ENCODE results near the gene AFF3. TPM values are rescaled to one million over a fixed set of nuclear protein-coding genes. Genes with fewer than 3 reads are reported as not detected.

The AFF3 gene
- total RNA-seq, 1 experiment from 2014 or later, result not detected

GRCh38 chr2:100075532-100075931, 66.9 kb downstream of the AFF3 start:
- DNase-seq (ENCODE audit: low spot score), result no peak
- no peaks in the 10 kb centered on the region for H3K9me3 ChIP-seq (ENCODE audit: low read depth, low read length, poor library complexity, severe bottlenecking)
- POLR2A ChIA-PET (ENCODE audit: low non-redundant PET), result interaction anchor here (0.5 kb wide), 1 partner anchor 1388 kb away, joined by 3 read pairs; no protein-coding TSS in a partner anchor
- no peak overlapping the region for H3K4me3 ChIP-seq (ENCODE audit: low read depth, low read length, poor library complexity, severe bottlenecking)
- no peaks in the 10 kb centered on the region for H3K36me3 ChIP-seq (ENCODE audit: insufficient read depth, low read length, poor library complexity, severe bottlenecking)
- peaks cover 59% of the 10 kb centered on the region for H3K27me3 ChIP-seq (replicated peaks; ENCODE audit: insufficient read depth, low read depth, low read length, poor library complexity)
- intact Hi-C loops (cut with micrococcal nuclease; ENCODE audit: unreplicated experiment), result no loop called here
- no peaks in the 10 kb centered on the region for H3K4me1 ChIP-seq (ENCODE audit: insufficient read depth, low read length, poor library complexity, severe bottlenecking)
- BruUV-seq (replicated peaks), result no TSS peak
- no peak overlapping the region for H3K27ac ChIP-seq (ENCODE audit: low read depth, low read length, poor library complexity, severe bottlenecking)
- TF ChIP-seq, protein P1, sequence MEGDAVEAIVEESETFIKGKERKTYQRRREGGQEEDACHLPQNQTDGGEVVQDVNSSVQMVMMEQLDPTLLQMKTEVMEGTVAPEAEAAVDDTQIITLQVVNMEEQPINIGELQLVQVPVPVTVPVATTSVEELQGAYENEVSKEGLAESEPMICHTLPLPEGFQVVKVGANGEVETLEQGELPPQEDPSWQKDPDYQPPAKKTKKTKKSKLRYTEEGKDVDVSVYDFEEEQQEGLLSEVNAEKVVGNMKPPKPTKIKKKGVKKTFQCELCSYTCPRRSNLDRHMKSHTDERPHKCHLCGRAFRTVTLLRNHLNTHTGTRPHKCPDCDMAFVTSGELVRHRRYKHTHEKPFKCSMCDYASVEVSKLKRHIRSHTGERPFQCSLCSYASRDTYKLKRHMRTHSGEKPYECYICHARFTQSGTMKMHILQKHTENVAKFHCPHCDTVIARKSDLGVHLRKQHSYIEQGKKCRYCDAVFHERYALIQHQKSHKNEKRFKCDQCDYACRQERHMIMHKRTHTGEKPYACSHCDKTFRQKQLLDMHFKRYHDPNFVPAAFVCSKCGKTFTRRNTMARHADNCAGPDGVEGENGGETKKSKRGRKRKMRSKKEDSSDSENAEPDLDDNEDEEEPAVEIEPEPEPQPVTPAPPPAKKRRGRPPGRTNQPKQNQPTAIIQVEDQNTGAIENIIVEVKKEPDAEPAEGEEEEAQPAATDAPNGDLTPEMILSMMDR (conservative IDR thresholded peaks at IDR 0.05; ENCODE audit: low read depth, low read length), result no peak
- no peak for TF ChIP-seq EZH2 (IDR thresholded peaks at IDR 0.05; ENCODE audit: borderline replicate concordance, low read depth, low read length, poor library complexity, severe bottlenecking)
- CTCF ChIA-PET, result no interaction called here

DNA sequence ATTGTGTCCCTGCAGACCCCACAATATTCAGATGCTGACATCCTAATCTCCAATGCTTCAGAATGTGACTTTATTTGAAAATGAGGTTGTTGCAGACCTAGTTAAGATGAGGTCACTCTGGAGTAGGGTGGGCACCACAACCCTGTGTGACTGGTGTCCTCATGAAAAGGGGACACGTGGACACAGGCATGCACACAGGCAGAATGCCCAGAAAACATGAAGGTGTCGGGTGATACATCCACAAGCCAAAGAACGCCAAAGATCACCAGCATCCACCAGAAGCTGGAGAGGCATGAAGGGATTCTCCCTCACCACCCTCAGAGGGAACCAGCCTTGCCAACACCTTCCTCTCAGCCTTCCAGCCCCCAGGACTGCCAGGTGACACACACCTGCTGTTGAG, 69.3 kb downstream of the AFF3 start:
- no TSS peak for BruUV-seq (replicated peaks)
- Histone ChIP-seq H3K4me1 (ENCODE audit: insufficient read depth, low read length, poor library complexity, severe bottlenecking) (no peaks in the 10 kb centered on the region), H3K9me3 (ENCODE audit: low read depth, low read length, poor library complexity, severe bottlenecking) (no peaks in the 10 kb centered on the region), H3K27ac (ENCODE audit: low read depth, low read length, poor library complexity, severe bottlenecking) (no peak overlapping the region), H3K27me3 (replicated peaks; ENCODE audit: insufficient read depth, low read depth, low read length, poor library complexity) (peaks cover 80% of the 10 kb centered on the region), H3K4me3 (ENCODE audit: low read depth, low read length, poor library complexity, severe bottlenecking) (no peak overlapping the region), H3K36me3 (ENCODE audit: insufficient read depth, low read length, poor library complexity, severe bottlenecking) (no peaks in the 10 kb centered on the region)
- ChIA-PET POLR2A (ENCODE audit: low non-redundant PET) (no interaction called here), CTCF (no interaction called here)
- intact Hi-C loops (cut with micrococcal nuclease; ENCODE audit: unreplicated experiment), result no loop called here
- no peak for DNase-seq (ENCODE audit: low spot score)
- TF ChIP-seq, protein P1 (conservative IDR thresholded peaks at IDR 0.05; ENCODE audit: low read depth, low read length), result no peak
- TF ChIP-seq EZH2 (IDR thresholded peaks at IDR 0.05; ENCODE audit: borderline replicate concordance, low read depth, low read length, poor library complexity, severe bottlenecking), result no peak

DNA sequence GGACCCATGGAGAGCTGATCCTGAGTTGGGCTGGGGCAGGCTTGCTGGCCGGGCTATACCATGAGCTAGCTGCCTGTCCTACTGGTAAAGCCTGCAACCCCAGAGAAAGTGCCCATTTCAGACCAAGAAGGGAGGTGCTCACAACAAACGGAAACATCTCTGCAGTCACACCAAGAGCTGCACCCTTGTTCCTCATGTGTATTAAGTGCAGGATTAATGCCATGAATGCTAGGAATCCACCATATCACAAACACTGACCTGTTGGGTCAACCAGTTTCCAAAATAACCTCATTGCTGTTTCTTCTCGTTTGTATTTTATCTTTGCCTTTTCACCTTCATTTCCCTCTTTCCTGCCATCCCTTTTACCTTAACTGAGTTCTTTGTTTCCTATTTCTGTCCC, 69.9 kb downstream of the AFF3 start:
- H3K27me3 ChIP-seq (replicated peaks; ENCODE audit: insufficient read depth, low read depth, low read length, poor library complexity), result peaks cover 77% of the 10 kb centered on the region
- no peak for DNase-seq (ENCODE audit: low spot score)
- H3K9me3 ChIP-seq (ENCODE audit: low read depth, low read length, poor library complexity, severe bottlenecking), result no peaks in the 10 kb centered on the region
- no TSS peak for BruUV-seq (replicated peaks)
- no peaks in the 10 kb centered on the region for H3K4me1 ChIP-seq (ENCODE audit: insufficient read depth, low read length, poor library complexity, severe bottlenecking)
- TF ChIP-seq EZH2 (IDR thresholded peaks at IDR 0.05; ENCODE audit: borderline replicate concordance, low read depth, low read length, poor library complexity, severe bottlenecking), result no peak
- TF ChIP-seq, protein P1 (conservative IDR thresholded peaks at IDR 0.05; ENCODE audit: low read depth, low read length), result no peak
- ChIA-PET POLR2A (ENCODE audit: low non-redundant PET) (no interaction called here), CTCF (no interaction called here)
- intact Hi-C loops (cut with micrococcal nuclease; ENCODE audit: unreplicated experiment), result no loop called here
- no peak overlapping the region for H3K4me3 ChIP-seq (ENCODE audit: low read depth, low read length, poor library complexity, severe bottlenecking)
- no peaks in the 10 kb centered on the region for H3K36me3 ChIP-seq (ENCODE audit: insufficient read depth, low read length, poor library complexity, severe bottlenecking)
- H3K27ac ChIP-seq (ENCODE audit: low read depth, low read length, poor library complexity, severe bottlenecking), result no peak overlapping the region

Data from A673 (cell line).